ENCODE measurements around the gene GPR61. TPM values are rescaled to one million over a fixed set of nuclear protein-coding genes. Genes with fewer than 3 reads are reported as not detected.

The GPR61 gene
- total RNA-seq, 1 experiment from 2014 or later: 0.34 TPM

- Histone ChIP-seq H3K4me3 (no peak overlapping the region), H3K9me3 (replicated peaks) (no peaks in the 10 kb centered on the region), H3K27me3 (replicated peaks) (no peaks in the 10 kb centered on the region), H3K27ac (no peak overlapping the region), H3K36me3 (peaks cover 81% of the 10 kb centered on the region), H3K4me1 (replicated peaks) (no peaks in the 10 kb centered on the region)
- DNase-seq (ENCODE audit: low read depth in 1 of 2, low spot score in 2 of 2): no peak
These were observed 42.3 kb downstream of the GPR61 start for GRCh38 chr1:109582021-109582420.

- no peaks in the 10 kb centered on the region for H3K9me3 ChIP-seq (replicated peaks)
- DNase-seq (ENCODE audit: low read depth in 1 of 2, low spot score in 2 of 2): no peak
- no peak overlapping the region for H3K27ac ChIP-seq
- H3K4me3 ChIP-seq: no peak overlapping the region
- H3K36me3 ChIP-seq: peaks cover 87% of the 10 kb centered on the region
- H3K27me3 ChIP-seq (replicated peaks): no peaks in the 10 kb centered on the region
- H3K4me1 ChIP-seq (replicated peaks): no peaks in the 10 kb centered on the region
These were observed 45.1 kb downstream of the GPR61 start for GRCh38 chr1:109584766-109585165.

GRCh38 chr1:109586055-109586454 lies 46.4 kb downstream of the GPR61 start:
- no peak for DNase-seq (ENCODE audit: low read depth in 1 of 2, low spot score in 2 of 2)
- Histone ChIP-seq H3K9me3 (replicated peaks) (no peaks in the 10 kb centered on the region), H3K27ac (no peak overlapping the region), H3K4me3 (no peak overlapping the region), H3K4me1 (replicated peaks) (no peaks in the 10 kb centered on the region), H3K27me3 (replicated peaks) (no peaks in the 10 kb centered on the region), H3K36me3 (peaks cover 80% of the 10 kb centered on the region)

GRCh38 chr1:109589177-109589576 lies 49.5 kb downstream of the GPR61 start:
- no peak overlapping the region for H3K27ac ChIP-seq
- peaks cover 85% of the 10 kb centered on the region for H3K36me3 ChIP-seq
- no peak for DNase-seq (ENCODE audit: low read depth in 1 of 2, low spot score in 2 of 2)
- H3K9me3 ChIP-seq (replicated peaks): no peaks in the 10 kb centered on the region
- H3K27me3 ChIP-seq (replicated peaks): no peaks in the 10 kb centered on the region
- no peaks in the 10 kb centered on the region for H3K4me1 ChIP-seq (replicated peaks)
- no peak overlapping the region for H3K4me3 ChIP-seq

GRCh38 chr1:109589679-109590078 lies 50.0 kb downstream of the GPR61 start:
- DNase-seq (ENCODE audit: low read depth in 1 of 2, low spot score in 2 of 2): no peak
- H3K4me1 ChIP-seq (replicated peaks): no peaks in the 10 kb centered on the region
- H3K9me3 ChIP-seq (replicated peaks): no peaks in the 10 kb centered on the region
- H3K36me3 ChIP-seq: peaks cover 81% of the 10 kb centered on the region
- H3K27me3 ChIP-seq (replicated peaks): no peaks in the 10 kb centered on the region
- H3K27ac ChIP-seq: no peak overlapping the region
- no peak overlapping the region for H3K4me3 ChIP-seq

- H3K36me3 ChIP-seq: peaks cover 66% of the 10 kb centered on the region
- DNase-seq (ENCODE audit: low read depth in 1 of 2, low spot score in 2 of 2): no peak
- H3K27me3 ChIP-seq (replicated peaks): no peaks in the 10 kb centered on the region
- H3K27ac ChIP-seq: no peak overlapping the region
- H3K4me1 ChIP-seq (replicated peaks): peaks cover 7% of the 10 kb centered on the region
- H3K9me3 ChIP-seq (replicated peaks): no peaks in the 10 kb centered on the region
- no peak overlapping the region for H3K4me3 ChIP-seq
These were observed 53.2 kb downstream of the GPR61 start for GRCh38 chr1:109592916-109593315.

GRCh38 chr1:109595531-109595930 lies 55.9 kb downstream of the GPR61 start:
- DNase-seq (ENCODE audit: low read depth in 1 of 2, low spot score in 2 of 2): no peak
- Histone ChIP-seq H3K9me3 (replicated peaks) (no peaks in the 10 kb centered on the region), H3K4me1 (replicated peaks) (peaks cover 10% of the 10 kb centered on the region), H3K27ac (no peak overlapping the region), H3K27me3 (replicated peaks) (no peaks in the 10 kb centered on the region), H3K4me3 (no peak overlapping the region), H3K36me3 (peaks cover 44% of the 10 kb centered on the region)

Other genes with a start within 250 kb of the GPR61 start
- not detected in 2 replicates for gene MYBPHL, start 232.9 kb upstream of the GPR61 start, total RNA-seq (2014; rRNA removed; shearing (Covaris generic))
- gene SORT1, start 142.0 kb upstream of the GPR61 start, total RNA-seq (2014; rRNA removed; shearing (Covaris generic)): 7.7 and 11.2 TPM in 2 replicates
- 104 and 107 TPM in 2 replicates for gene PSMA5, start 113.4 kb upstream of the GPR61 start, total RNA-seq (2014; rRNA removed; shearing (Covaris generic))
- gene SYPL2, start 73.3 kb upstream of the GPR61 start, total RNA-seq (2014; rRNA removed; shearing (Covaris generic)): 0.11 TPM in 1 of 2 replicates, not detected in the other
- 4.1 and 5.7 TPM in 2 replicates for gene ATXN7L2, start 56.0 kb upstream of the GPR61 start, total RNA-seq (2014; rRNA removed; shearing (Covaris generic))
- gene CYB561D1, start 45.8 kb upstream of the GPR61 start, total RNA-seq (2014; rRNA removed; shearing (Covaris generic)): 3.5 and 5.5 TPM in 2 replicates
- gene AMIGO1, start 30.1 kb upstream of the GPR61 start, total RNA-seq (2014; rRNA removed; shearing (Covaris generic)): 0.41 and 0.55 TPM in 2 replicates
- 13.1 and 17.9 TPM in 2 replicates for gene GNAI3, start 8.7 kb downstream of the GPR61 start, total RNA-seq (2014; rRNA removed; shearing (Covaris generic))
- 0.16 TPM in 1 of 2 replicates, not detected in the other for gene GNAT2, start 79.7 kb downstream of the GPR61 start, total RNA-seq (2014; rRNA removed; shearing (Covaris generic))
- gene AMPD2, start 80.0 kb downstream of the GPR61 start, total RNA-seq (2014; rRNA removed; shearing (Covaris generic)): 47.6 and 49.2 TPM in 2 replicates
- gene GSTM4, start 116.2 kb downstream of the GPR61 start, total RNA-seq (2014; rRNA removed; shearing (Covaris generic)): 18.8 and 26.7 TPM in 2 replicates
- 4.1 and 19.3 TPM in 2 replicates for gene GSTM2, start 128.2 kb downstream of the GPR61 start, total RNA-seq (2014; rRNA removed; shearing (Covaris generic))
- gene GSTM1, start 147.9 kb downstream of the GPR61 start, total RNA-seq (2014; rRNA removed; shearing (Covaris generic)): 19.0 and 26.8 TPM in 2 replicates
- gene GSTM5, start 172.4 kb downstream of the GPR61 start, total RNA-seq (2014; rRNA removed; shearing (Covaris generic)): not detected in 2 replicates
- 223 and 305 TPM in 2 replicates for gene GSTM3, start 201.2 kb downstream of the GPR61 start, total RNA-seq (2014; rRNA removed; shearing (Covaris generic))
- gene EPS8L3, start 224.1 kb downstream of the GPR61 start, total RNA-seq (2014; rRNA removed; shearing (Covaris generic)): not detected in 2 replicates

Data from SJSA1 (cell line).